Caco-2 (cell line): ENCODE data around the gene PPP1R14B. TPM values are rescaled to one million over a fixed set of nuclear protein-coding genes. Genes with fewer than 3 reads are reported as not detected.

Source experiments
- BruUV-seq: library from RNA; stranded (reverse); fragments of 400-500 nt; replicated peaks from 2 replicates; lab custom pipeline; 2021; lab: Mats Ljungman, UMichigan
- CTCF ChIA-PET: fragments of 300-600 bp; sonication (Branson Sonifier 250); formaldehyde crosslinking; loops from one replicate; lab custom pipeline; 2022; ENCODE audit warnings: antibody characterized with exemption; lab: Charles Lee
- POLR2A ChIA-PET: fragments of 300-600 bp; sonication (Branson Sonifier 250); formaldehyde crosslinking; loops from one replicate; lab custom pipeline; 2022; ENCODE audit warnings: antibody characterized with exemption; lab: Charles Lee
- DNase-seq, 2 experiments: peaks; one replicate each; pipeline versions ENCODE4 v3.0.0 to v3.0.0-alpha.2; 2020 to 2022
- H3K27me3 ChIP-seq: replicated peaks from 2 replicates; pipeline ENCODE4 v1.6.0; 2011; ENCODE audit warnings: low read length; ENCODE audit not compliant: control insufficient read depth, insufficient read depth
- H3K36me3 ChIP-seq: 2 replicates; pipeline ENCODE4 v1.5.1; 2011; ENCODE audit warnings: low read length; ENCODE audit not compliant: control insufficient read depth, insufficient read depth
- H3K4me1 ChIP-seq: fragments of 250-450 bp; sonication (Bioruptor Pico); 2 replicates; pipeline ENCODE4 v1.5.1; 2020; ENCODE audit warnings: mild to moderate bottlenecking
- H3K4me3 ChIP-seq: 2 replicates; pipeline ENCODE4 v1.5.1; 2011; ENCODE audit warnings: low read depth, mild to moderate bottlenecking, control low read depth, low read length
- H3K9me3 ChIP-seq: fragments of 250-450 bp; sonication (Bioruptor Pico); 2 replicates; pipeline ENCODE4 v1.5.1; 2020; ENCODE audit warnings: mild to moderate bottlenecking, moderate library complexity
- H3K27ac Mint-ChIP-seq: one replicate; pipeline ENCODE4 v1.8.0; 2022; ENCODE audit warnings: mixed read lengths; ENCODE audit not compliant: unreplicated experiment
- H3K27me3 Mint-ChIP-seq: one replicate; pipeline ENCODE4 v1.8.0; 2022; ENCODE audit warnings: mixed read lengths; ENCODE audit not compliant: insufficient read depth, unreplicated experiment
- H3K36me3 Mint-ChIP-seq: one replicate; pipeline ENCODE4 v1.8.0; 2022; ENCODE audit warnings: mild to moderate bottlenecking, mixed read lengths; ENCODE audit not compliant: insufficient read depth, unreplicated experiment
- H3K4me1 Mint-ChIP-seq: one replicate; pipeline ENCODE4 v1.8.0; 2022; ENCODE audit warnings: low read depth, mixed read lengths; ENCODE audit not compliant: unreplicated experiment
- H3K4me3 Mint-ChIP-seq: one replicate; pipeline ENCODE4 v1.8.0; 2022; ENCODE audit warnings: mild to moderate bottlenecking, moderate library complexity, mixed read lengths; ENCODE audit not compliant: unreplicated experiment
- H3K9me3 Mint-ChIP-seq: one replicate; pipeline ENCODE4 v1.8.0; 2022; ENCODE audit warnings: mixed read lengths; ENCODE audit not compliant: unreplicated experiment
- CTCF ChIP-seq, 2 experiments: fragments of 200-600 bp in 1 of 2; IDR thresholded peaks; 1 replicate in 1 of 2; 2 replicates in 1 of 2; pipeline versions ENCODE4 v1.5.1 to v1.8.0; 2011 to 2022; ENCODE audit warnings: antibody characterized with exemption in 1 of 2, control low read depth in 1 of 2, inconsistent platforms in 1 of 2, low read depth in 1 of 2, low read length in 1 of 2, mild to moderate bottlenecking in 1 of 2, moderate library complexity in 1 of 2; ENCODE audit not compliant: insufficient read depth in 1 of 2, severe bottlenecking in 1 of 2, unreplicated experiment in 1 of 2
- intact Hi-C: fragments of 100-400 bp; cut with micrococcal nuclease; formaldehyde crosslinking; loops from one replicate; pipeline ENCODE4 v1.10.0; 2022; ENCODE audit not compliant: unreplicated experiment
- total RNA-seq: library from RNA; stranded (reverse); gene quantifications from 2 replicates; pipeline ENCODE4 v1.2.3, GENCODE V29; 2022

PPP1R14B gene
- total RNA-seq, 1 experiment from 2014 or later: 162 TPM

- Histone ChIP-seq H3K27me3 (no peaks in the 10 kb centered on the region), H3K9me3 (no peaks in the 10 kb centered on the region), H3K36me3 (no peaks in the 10 kb centered on the region; the same call in 1 of the 2 replicates), H3K4me1 (peaks cover 5% of the 10 kb centered on the region), H3K4me3 (peak within 1 kb of the TSS; percentile 74)
- H3K27ac Mint-ChIP-seq: peak within 1 kb of the TSS; percentile 91
- CTCF ChIA-PET: interaction anchor here (0.5 to 2.8 kb wide), 5 partner anchors 14 to 602 kb away, joined by 3 to 15 read pairs (median 6); no protein-coding TSS in a partner anchor
- peak within 1 kb of the TSS; percentile 82 for H3K4me3 Mint-ChIP-seq
- POLR2A ChIA-PET: interaction anchor here (0.8 to 2.1 kb wide), 5 partner anchors 13 to 71 kb away, joined by 3 to 10 read pairs (median 5); partner anchors contain the start of genes PRDX5 and TRMT112
- no peaks in the 10 kb centered on the region for H3K27me3 Mint-ChIP-seq
- no peak for TF ChIP-seq CTCF (IDR thresholded peaks at IDR 0.05; ENCODE audit: insufficient read depth in 1 of 2, low read depth in 1 of 2, low read length in 1 of 2, severe bottlenecking in 1 of 2, unreplicated experiment in 1 of 2)
- H3K4me1 Mint-ChIP-seq: peaks cover 14% of the 10 kb centered on the region
- DNase-seq: peak; percentile 95 to 97
- H3K9me3 Mint-ChIP-seq: no peaks in the 10 kb centered on the region
- BruUV-seq: no TSS peak
- intact Hi-C loops: loop anchor here (1.0 to 2.0 kb wide), 2 partner anchors 14 to 20 kb away; partner anchors contain the start of gene ESRRA
- peaks cover 23% of the 10 kb centered on the region for H3K36me3 Mint-ChIP-seq
Observed at GRCh38 chr11:64284048-64284961, 37.6 kb upstream of the PPP1R14B start, which contains the start of gene BAD. TSS of gene BAD (minus strand) at chr11:64284665. CDS start at chr11:64284368, 297 bp downstream.

GRCh38 chr11:64283092-64283491 is 36.3 kb upstream of the PPP1R14B start:
- H3K27me3 Mint-ChIP-seq: no peaks in the 10 kb centered on the region
- DNase-seq: no peak
- no peak overlapping the region for H3K27ac Mint-ChIP-seq
- Histone ChIP-seq H3K9me3 (no peaks in the 10 kb centered on the region), H3K36me3 (no peaks in the 10 kb centered on the region; the same call in none of the 2 replicates), H3K27me3 (no peaks in the 10 kb centered on the region), H3K4me3 (no peak overlapping the region), H3K4me1 (peaks cover 5% of the 10 kb centered on the region)
- H3K9me3 Mint-ChIP-seq: no peaks in the 10 kb centered on the region
- peak overlapping the region; percentile 82 for H3K4me3 Mint-ChIP-seq
- TF ChIP-seq CTCF (IDR thresholded peaks at IDR 0.05; ENCODE audit: insufficient read depth in 1 of 2, low read depth in 1 of 2, low read length in 1 of 2, severe bottlenecking in 1 of 2, unreplicated experiment in 1 of 2): no peak
- H3K36me3 Mint-ChIP-seq: peaks cover 23% of the 10 kb centered on the region
- ChIA-PET POLR2A (no interaction called here), CTCF (interaction anchor here (2.8 kb wide), 1 partner anchor 13 kb away, joined by 15 read pairs; no protein-coding TSS in a partner anchor)
- BruUV-seq: no TSS peak
- H3K4me1 Mint-ChIP-seq: peaks cover 14% of the 10 kb centered on the region
- intact Hi-C loops: no loop called here
